DND-41 (cell line): ENCODE results near the gene MAP4.

Experiments used
- EZH2 ChIP-seq: IDR thresholded peaks from 3 replicates; pipeline ENCODE4 v1.6.1; 2012; ENCODE audit warnings: borderline replicate concordance, low read depth, mild to moderate bottlenecking, moderate library complexity, low read length, inconsistent platforms; ENCODE audit not compliant: severe bottlenecking
- TF ChIP-seq, protein P1 (sequence below): IDR thresholded peaks from 2 replicates; pipeline ENCODE4 v1.5.1; 2012; ENCODE audit warnings: borderline replicate concordance, low read length, moderate library complexity, mild to moderate bottlenecking; ENCODE audit not compliant: poor library complexity, severe bottlenecking; ENCODE audit errors: extremely low read depth

DNA sequence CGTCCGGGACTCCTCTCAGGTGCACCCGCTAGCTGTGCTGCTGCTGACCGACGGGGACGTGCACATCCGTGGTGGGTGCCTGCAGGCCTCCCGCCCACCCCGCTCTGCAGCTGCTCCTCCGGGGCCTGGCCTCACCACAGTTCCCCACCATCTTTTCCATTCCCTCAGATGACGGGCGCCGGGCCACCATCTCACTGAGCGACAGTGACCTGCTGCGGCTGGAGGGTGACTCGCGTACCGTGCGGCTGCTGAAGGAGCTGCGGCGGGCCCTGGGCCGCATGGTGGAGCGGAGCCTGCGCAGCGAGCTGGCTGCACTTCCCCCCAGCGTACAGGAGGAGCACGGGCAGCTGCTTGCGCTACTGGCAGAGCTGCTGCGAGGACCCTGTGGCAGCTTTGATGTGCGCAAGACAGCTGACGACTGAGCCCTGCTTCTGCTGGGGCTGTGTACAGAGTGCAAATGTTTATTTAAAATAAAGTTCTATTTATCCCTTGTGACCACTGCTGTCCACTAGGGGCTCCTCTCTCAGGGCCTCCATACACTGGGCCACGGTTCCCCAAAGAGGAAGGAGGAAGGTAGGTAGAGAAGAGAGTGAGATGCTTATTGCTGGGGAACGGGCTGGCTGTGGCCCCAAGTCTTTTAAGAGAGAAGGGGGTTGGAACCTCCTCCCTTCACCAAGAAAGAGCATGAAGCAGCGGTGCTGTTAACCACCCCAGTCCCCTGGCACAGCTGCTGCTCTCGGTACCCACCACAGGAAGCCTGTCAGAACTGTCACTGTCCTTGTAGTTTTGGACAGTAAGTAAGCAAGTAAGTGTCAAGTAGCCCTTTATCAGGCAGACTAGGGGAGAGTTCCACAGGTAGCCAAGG is 166.3 kb downstream of the MAP4 start:
- TF ChIP-seq, protein P1, sequence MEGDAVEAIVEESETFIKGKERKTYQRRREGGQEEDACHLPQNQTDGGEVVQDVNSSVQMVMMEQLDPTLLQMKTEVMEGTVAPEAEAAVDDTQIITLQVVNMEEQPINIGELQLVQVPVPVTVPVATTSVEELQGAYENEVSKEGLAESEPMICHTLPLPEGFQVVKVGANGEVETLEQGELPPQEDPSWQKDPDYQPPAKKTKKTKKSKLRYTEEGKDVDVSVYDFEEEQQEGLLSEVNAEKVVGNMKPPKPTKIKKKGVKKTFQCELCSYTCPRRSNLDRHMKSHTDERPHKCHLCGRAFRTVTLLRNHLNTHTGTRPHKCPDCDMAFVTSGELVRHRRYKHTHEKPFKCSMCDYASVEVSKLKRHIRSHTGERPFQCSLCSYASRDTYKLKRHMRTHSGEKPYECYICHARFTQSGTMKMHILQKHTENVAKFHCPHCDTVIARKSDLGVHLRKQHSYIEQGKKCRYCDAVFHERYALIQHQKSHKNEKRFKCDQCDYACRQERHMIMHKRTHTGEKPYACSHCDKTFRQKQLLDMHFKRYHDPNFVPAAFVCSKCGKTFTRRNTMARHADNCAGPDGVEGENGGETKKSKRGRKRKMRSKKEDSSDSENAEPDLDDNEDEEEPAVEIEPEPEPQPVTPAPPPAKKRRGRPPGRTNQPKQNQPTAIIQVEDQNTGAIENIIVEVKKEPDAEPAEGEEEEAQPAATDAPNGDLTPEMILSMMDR = peak; percentile 43
- no peak for TF ChIP-seq EZH2
